ENCODE data around the gene MARK3. TPM values are rescaled to one million over a fixed set of nuclear protein-coding genes. Genes with fewer than 3 reads are reported as not detected.
A peak's percentile ranks its signal among the peaks of the same experiment; 100 is the strongest.

The MARK3 gene
- total and polyA plus RNA-seq, 2 of the 4 experiments (the other 2 are of a cell fraction), result 78.5 to 80.5 TPM

DNA sequence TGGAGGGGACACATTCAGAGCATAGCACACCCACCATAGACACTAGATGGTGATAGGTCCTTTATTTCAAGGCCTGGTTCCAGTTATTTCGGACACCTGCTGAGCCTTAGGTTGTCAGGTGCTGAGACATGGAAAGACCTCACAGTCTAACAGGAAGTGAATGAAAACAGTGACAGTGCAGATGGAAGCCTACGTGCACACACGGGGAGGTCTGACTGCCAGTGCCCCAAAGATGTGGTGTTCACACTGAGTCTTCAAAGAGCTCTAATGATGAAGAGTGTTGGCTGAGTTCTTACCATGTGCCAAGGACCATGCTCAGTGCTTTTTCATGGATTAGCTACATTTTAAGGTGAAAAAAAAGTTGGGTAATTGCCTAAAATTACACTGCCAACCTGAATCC lies 90.8 kb downstream of the MARK3 start:
- no peak overlapping the region for H3K4me2 ChIP-seq (ENCODE audit: low read depth, low read length)
- intact Hi-C loops (cut with micrococcal nuclease), result no loop called here
- no peaks in the 10 kb centered on the region for H3K9me3 ChIP-seq (ENCODE audit: control insufficient read depth, insufficient read depth, low read length)
- no peaks in the 10 kb centered on the region; the same call in none of the 2 replicates for H4K20me1 ChIP-seq (ENCODE audit: insufficient read depth, low read length)
- dilution Hi-C loops (cut with HindIII; ENCODE audit: low sequenced_read_pairs, unreplicated experiment), result no loop called here
- H3K9me1 ChIP-seq (ENCODE audit: insufficient read depth, low read length), result peaks cover 10% of the 10 kb centered on the region
- no TSS peak for BruUV-seq (replicated peaks)
- H3K27ac ChIP-seq (ENCODE audit: insufficient read depth, low read length), result no peak overlapping the region
- H3K4me3 ChIP-seq (ENCODE audit: insufficient read depth, low read depth, low read length), result no peak overlapping the region
- DNase-seq, result no peak
- in situ Hi-C loops (cut with MboI; ENCODE audit: low sequenced_read_pairs), result no loop called here
- no peak overlapping the region for H2BK5ac ChIP-seq (ENCODE audit: low read depth, low read length, poor library complexity, severe bottlenecking)
- no CpG with 5 or more reads among the region's 3 CpGs for WGBS, 2 experiments (ENCODE audit: extremely low coverage in 2 of 2, insufficient read length in 1 of 2)
- no peak overlapping the region for H4K8ac ChIP-seq (ENCODE audit: low read depth in 2 of 2, low read length in 2 of 2)
- no peaks in the 10 kb centered on the region for H3K27me3 ChIP-seq (ENCODE audit: control insufficient read depth, insufficient read depth, low read length)
- no peak overlapping the region for H3K18ac ChIP-seq (ENCODE audit: low read depth, low read length)
- peak overlapping the region; percentile 15 for H2AFZ ChIP-seq (replicated peaks; ENCODE audit: low read length, poor library complexity)
- H2AK9ac ChIP-seq (replicated peaks; ENCODE audit: low read depth, low read length, poor library complexity), result no peak overlapping the region
- peak overlapping the region; percentile 3; the same call in 1 of the 2 replicates for H3K56ac ChIP-seq (ENCODE audit: extremely low read depth, insufficient read depth, low read length)
- no peak overlapping the region for H2BK120ac ChIP-seq (ENCODE audit: low read depth, low read length)
- H3K36me3 ChIP-seq (ENCODE audit: control insufficient read depth, insufficient read depth, low read length), result peaks cover 40% of the 10 kb centered on the region
- no peak overlapping the region for H3K14ac ChIP-seq (replicated peaks; ENCODE audit: low read depth, low read length)
- H3K79me1 ChIP-seq (ENCODE audit: low read depth in 1 of 2, low read length in 2 of 2), result peaks cover 21 to 42% of the 10 kb centered on the region in 2 experiments
- no peak overlapping the region for H2BK15ac ChIP-seq (ENCODE audit: low read depth, low read length)
- H2AK5ac ChIP-seq (ENCODE audit: low read depth, low read length), result no peak overlapping the region
- no peak overlapping the region for H4K91ac ChIP-seq (ENCODE audit: insufficient read depth, low read depth, low read length)
- no peak for ATAC-seq (ENCODE audit: low read depth)
- H3K4me1 ChIP-seq (ENCODE audit: control insufficient read depth, insufficient read depth, low read length), result no peaks in the 10 kb centered on the region
- no peak overlapping the region for H3K9ac ChIP-seq (ENCODE audit: low read depth, low read length)
- H3K4ac ChIP-seq (ENCODE audit: low read depth, low read length), result no peak overlapping the region
- ChIA-PET CTCF (no interaction called here), POLR2A (ENCODE audit: unreplicated experiment) (no interaction called here)
- H3K23ac ChIP-seq (ENCODE audit: low read depth, low read length), result no peak overlapping the region
- H2BK20ac ChIP-seq (ENCODE audit: low read depth, low read length), result no peak overlapping the region
- no peak overlapping the region for H4K5ac ChIP-seq (ENCODE audit: low read depth, low read length)
- TF ChIP-seq MAFK (IDR thresholded peaks at IDR 0.05; ENCODE audit: low read depth, low read length) (no peak), CHD1 (IDR thresholded peaks at IDR 0.05; ENCODE audit: low read depth, low read length) (no peak), MAZ (IDR thresholded peaks at IDR 0.05; ENCODE audit: borderline replicate concordance, low read depth, low read length) (no peak), FOS (IDR thresholded peaks at IDR 0.05; ENCODE audit: low read depth, low read length) (no peak), POLR2A (IDR thresholded peaks at IDR 0.05; ENCODE audit: low read depth, low read length) (no peak), MXI1 (IDR thresholded peaks at IDR 0.05; ENCODE audit: borderline replicate concordance, low read depth, low read length) (no peak), RCOR1 (IDR thresholded peaks at IDR 0.05; ENCODE audit: insufficient replicate concordance, low read length) (no peak), CEBPB (IDR thresholded peaks at IDR 0.05; ENCODE audit: low read depth, low read length) (no peak), BHLHE40 (IDR thresholded peaks at IDR 0.05; ENCODE audit: low read depth, low read length) (no peak), NFE2L2 (IDR thresholded peaks at IDR 0.05; ENCODE audit: low read depth, low read length) (no peak), SMC3 (IDR thresholded peaks at IDR 0.05; ENCODE audit: low read depth, low read length) (no peak), RFX5 (IDR thresholded peaks at IDR 0.05; ENCODE audit: low read depth, low read length) (no peak), RAD21 (IDR thresholded peaks at IDR 0.05; ENCODE audit: low read length) (no peak)
- TF ChIP-seq, protein P1, sequence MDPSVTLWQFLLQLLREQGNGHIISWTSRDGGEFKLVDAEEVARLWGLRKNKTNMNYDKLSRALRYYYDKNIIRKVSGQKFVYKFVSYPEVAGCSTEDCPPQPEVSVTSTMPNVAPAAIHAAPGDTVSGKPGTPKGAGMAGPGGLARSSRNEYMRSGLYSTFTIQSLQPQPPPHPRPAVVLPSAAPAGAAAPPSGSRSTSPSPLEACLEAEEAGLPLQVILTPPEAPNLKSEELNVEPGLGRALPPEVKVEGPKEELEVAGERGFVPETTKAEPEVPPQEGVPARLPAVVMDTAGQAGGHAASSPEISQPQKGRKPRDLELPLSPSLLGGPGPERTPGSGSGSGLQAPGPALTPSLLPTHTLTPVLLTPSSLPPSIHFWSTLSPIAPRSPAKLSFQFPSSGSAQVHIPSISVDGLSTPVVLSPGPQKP (IDR thresholded peaks at IDR 0.05; ENCODE audit: borderline replicate concordance, low read depth, low read length), result no peak
- TF ChIP-seq, protein P2, sequence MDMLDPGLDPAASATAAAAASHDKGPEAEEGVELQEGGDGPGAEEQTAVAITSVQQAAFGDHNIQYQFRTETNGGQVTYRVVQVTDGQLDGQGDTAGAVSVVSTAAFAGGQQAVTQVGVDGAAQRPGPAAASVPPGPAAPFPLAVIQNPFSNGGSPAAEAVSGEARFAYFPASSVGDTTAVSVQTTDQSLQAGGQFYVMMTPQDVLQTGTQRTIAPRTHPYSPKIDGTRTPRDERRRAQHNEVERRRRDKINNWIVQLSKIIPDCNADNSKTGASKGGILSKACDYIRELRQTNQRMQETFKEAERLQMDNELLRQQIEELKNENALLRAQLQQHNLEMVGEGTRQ (IDR thresholded peaks at IDR 0.05; ENCODE audit: low read depth, low read length), result no peak
- TF ChIP-seq, protein P3, sequence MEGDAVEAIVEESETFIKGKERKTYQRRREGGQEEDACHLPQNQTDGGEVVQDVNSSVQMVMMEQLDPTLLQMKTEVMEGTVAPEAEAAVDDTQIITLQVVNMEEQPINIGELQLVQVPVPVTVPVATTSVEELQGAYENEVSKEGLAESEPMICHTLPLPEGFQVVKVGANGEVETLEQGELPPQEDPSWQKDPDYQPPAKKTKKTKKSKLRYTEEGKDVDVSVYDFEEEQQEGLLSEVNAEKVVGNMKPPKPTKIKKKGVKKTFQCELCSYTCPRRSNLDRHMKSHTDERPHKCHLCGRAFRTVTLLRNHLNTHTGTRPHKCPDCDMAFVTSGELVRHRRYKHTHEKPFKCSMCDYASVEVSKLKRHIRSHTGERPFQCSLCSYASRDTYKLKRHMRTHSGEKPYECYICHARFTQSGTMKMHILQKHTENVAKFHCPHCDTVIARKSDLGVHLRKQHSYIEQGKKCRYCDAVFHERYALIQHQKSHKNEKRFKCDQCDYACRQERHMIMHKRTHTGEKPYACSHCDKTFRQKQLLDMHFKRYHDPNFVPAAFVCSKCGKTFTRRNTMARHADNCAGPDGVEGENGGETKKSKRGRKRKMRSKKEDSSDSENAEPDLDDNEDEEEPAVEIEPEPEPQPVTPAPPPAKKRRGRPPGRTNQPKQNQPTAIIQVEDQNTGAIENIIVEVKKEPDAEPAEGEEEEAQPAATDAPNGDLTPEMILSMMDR (conservative IDR thresholded peaks at IDR 0.05; ENCODE audit: low read depth, low read length), result no peak

Data from IMR-90 (cell line).